ENCODE data around the gene ANKRD6.

The ANKRD6 gene

GRCh38 chr6:89518352-89519055 lies 85.6 kb downstream of the ANKRD6 start:
- DNase-seq, result no peak

DNA sequence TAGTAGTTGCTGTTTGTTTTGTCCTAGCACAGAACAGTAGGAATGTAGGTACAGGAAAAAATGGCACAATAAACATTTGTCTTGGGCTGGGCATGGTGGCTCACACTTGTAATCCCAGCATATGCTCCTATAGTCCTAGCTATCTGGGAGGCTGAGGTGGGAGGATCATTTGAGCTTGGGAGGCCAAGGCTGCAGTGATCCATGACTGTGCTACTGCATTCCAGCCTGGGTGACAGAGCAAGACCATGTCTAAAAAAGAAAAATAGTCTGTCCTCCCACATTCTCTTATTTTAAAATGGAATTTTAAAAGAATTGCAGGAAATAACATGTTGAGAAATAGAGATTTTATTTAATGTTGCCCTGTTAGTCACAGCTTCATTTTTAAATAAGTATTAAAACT lies 87.8 kb downstream of the ANKRD6 start:
- no peak for DNase-seq

DNA sequence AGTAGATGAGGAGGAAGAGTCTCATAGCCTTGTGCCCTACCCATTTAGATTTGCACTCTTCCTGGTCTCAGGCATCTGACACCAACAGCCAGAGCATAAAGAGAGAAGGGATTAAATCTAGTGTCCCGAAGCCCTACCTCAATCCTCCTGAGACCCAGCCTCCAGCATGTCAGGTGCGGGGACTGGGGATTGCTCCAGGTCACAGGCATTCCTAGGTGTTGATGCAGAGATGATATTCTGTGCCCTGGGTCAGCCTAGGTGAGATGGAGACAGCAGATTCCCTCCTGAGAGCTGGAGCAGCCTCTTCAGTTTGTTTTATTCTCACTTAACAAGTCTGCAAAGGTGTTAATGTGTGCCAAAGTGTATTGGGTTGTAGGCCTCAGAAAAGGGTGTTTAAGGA lies 89.8 kb downstream of the ANKRD6 start:
- no peak for DNase-seq

DNA sequence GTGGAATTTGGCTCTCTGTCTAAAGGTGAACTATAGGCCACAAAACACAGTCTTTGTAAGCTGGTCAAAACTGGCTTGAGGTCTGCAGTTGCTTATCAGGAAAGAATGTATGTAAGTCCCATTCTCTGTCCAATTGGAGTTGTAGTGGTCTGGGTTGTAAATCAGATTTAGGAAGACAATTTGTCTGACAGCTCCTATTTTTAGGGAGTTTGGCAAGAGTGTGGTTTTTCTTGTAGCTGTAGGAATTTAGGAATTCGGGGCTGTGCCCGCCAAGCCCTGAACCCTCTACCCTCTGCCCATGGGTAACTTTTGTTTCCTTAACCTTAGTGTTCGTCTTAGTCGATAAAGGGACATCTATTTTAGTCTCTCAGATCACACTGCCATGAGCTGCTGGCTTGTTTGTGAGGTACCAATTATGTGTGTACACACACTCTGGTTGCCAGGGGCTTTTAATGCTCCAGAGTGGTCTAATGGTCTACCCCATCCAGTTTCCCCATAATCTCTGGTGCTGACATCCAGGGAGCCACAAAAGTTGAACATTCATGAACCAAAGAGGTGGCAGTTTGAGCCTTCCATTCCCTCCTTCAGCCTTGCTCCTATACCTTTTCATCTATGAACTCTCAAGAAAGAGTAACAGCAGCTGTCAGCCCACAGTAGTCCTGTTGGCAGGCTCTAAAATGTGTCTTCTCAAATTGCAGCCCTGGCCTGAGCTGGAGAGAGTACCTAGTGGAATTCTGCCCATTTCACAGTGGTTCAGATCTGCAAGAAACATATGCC lies 93.0 kb downstream of the ANKRD6 start:
- no peak for DNase-seq

GRCh38 chr6:89526563-89526869 lies 93.6 kb downstream of the ANKRD6 start:
- DNase-seq, result no peak

- DNase-seq, result no peak
These were observed 94.7 kb downstream of the ANKRD6 start for GRCh38 chr6:89527634-89528033.

DNA sequence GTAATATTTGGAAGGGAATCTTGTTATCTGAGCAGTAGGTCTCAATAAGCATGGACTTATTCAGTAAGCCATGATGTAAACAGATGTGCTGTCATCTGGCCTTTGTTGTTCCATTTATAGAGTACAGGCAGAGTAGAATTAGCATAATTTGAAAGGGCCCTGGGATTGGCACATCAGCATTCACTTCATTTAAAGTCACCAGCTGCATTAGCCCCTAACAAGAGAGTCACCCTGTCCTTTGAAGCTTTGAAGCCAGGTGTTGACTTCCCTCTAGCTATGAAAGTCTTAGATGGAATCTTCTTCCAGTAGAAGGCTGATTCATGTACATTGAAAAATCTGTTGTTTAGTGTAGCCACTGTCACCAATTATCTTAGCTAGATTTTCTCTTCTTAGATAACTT lies 95.9 kb downstream of the ANKRD6 start:
- DNase-seq, result no peak

DNA sequence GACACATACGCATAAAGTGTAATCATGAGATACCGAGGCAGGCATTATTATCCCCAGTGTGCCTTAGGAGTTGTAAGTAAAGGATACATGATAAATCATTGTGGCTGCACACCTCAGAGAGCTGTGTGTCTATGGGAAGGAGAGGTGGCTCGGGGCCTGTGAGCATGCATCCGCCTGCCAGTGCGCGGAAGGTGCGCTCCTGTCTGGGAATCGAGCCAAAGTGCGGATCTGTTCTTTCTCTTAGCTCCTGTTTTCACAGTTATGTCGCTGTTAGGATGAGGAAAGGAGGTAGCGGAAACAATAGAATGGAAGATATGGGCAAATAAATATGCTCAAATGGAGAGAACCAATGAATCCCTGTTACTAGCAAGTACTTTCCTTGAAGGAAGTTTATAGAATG lies 98.0 kb downstream of the ANKRD6 start:
- no peak for DNase-seq

DNA sequence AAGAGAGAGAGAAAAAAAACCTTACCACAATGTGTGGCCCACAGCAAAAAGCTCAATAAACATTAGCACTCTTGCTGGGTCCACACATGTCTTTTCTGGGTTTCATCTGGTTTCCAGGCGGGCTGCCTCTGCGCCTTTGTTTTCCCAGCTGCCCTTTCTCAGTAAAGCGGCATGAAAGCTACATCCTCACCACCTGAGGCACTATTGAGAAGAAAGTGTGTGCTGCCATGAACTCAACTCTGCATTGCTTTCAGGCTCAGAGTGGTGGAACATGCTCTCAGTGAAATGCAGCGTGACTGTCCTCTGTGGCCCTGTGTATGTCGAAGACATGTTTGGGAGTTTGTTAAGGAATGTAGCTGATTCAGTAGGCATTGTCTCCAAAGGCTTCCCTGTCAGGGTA lies 103.3 kb downstream of the ANKRD6 start:
- no peak for DNase-seq

DNA sequence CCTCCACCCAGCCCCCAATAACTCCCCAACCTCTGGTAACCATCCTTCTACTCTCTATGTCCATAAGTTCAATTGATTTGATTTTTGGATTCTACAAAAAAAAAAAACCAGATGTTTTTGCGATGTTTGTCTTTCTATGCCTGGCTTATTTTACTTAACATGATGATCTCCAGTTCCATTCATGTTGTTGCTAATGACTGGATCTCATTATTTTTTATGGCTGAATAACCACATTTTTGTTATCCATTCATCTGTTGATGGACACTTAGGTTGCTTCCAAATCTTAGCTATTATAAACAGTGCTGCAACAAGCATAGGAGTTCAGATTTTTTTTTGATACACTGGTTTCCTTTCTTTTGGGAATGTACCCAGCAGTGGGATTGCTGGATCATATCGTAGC lies 106.8 kb downstream of the ANKRD6 start:
- DNase-seq, result no peak

DNA sequence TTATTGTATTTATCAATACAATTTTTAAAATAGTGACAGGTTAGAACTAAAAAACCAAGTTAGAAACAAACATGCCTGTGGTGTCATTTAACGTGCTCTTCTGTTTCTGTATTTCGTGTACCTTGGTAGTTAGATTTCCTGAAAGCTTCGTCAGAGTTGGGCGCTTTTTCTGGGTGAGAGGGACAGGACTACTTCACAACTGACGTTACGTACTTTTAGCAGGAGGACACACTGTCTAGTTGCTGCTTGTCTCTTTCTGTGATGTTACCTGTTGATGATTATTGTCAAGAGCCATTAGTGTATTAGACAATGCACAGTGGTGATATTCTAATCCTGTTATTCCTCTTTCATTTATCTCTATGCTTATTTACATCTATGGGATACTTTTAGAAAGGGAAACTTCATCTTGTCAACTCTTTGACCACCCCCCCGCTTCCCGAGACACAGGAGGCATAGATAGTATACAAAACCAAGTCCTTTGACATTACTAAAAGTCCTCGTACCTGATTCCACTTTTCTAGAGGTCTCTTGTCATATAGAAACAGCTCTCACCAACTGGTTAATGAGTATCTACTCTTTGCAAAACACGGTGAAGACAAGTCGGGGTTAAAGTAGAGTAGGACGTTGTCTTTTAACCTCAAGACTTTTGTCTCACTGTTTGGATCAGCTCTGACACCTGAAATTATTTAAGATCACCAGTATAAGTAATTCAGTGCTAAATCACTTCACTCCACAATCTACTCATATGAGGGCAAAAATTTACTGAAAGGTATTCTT lies 109.3 kb downstream of the ANKRD6 start:
- no peak for DNase-seq

DNA sequence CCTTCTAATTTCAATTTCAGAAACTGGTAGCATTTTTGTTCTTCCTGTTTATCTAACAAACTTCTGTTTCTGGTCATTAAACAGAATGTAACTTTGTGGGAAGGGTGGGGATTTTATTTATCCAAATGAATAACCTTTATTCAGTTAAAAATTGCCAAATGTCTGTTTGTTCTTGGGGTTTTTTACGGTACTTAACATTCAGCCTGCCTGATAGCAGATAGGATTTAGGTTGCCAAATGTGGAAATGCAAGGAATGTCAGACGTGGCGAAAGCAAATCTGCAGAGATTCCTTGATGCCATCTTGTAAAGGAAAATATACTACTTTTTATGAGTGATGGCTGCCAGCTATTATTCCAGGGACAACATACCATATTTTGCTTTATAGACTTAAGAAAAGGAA lies 109.9 kb downstream of the ANKRD6 start:
- DNase-seq, result no peak

GRCh38 chr6:89547281-89547680 lies 114.3 kb downstream of the ANKRD6 start:
- no peak for DNase-seq

- no peak for DNase-seq
These were observed 120.5 kb downstream of the ANKRD6 start for GRCh38 chr6:89553431-89553830.

GRCh38 chr6:89554106-89554505 lies 121.2 kb downstream of the ANKRD6 start:
- no peak for DNase-seq

DNA sequence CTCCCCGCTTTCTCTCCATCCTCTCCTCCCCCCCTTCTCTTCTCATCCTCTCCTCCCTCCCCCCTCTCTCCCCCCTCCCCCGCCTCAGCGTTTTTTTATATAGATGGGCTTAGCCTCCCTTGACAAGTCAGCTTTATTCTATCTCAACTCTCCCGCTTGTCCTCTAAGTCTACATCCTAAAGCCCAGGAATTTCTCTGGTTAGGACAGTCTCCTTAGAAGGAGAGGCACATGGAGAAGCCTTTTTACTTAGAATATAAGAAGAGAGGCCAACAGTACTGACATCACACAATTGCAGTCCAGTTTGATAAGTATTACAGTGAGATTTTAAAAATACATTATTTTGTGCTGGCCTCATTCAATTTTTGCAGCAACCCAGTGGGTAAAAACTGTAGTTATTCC lies 122.1 kb downstream of the ANKRD6 start:
- DNase-seq, result no peak

DNA sequence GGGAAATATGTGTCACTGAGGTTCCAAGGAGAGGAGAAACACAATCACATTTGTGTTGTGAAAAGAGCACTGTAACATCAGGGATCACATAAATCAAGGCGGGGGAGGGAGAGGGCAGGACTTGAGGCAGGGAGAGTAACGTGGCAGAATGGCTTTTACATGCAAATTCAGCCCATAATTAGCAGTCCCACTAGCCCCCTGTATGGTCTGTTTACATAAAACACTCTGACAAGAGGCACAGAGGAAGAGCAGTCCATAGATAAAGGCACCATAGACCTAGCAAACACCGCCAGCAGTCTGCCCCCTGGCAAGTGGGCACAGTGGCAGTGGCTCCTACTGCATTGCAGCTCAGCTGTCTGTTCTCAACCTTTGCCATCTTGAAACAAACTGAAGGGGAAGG lies 122.9 kb downstream of the ANKRD6 start:
- DNase-seq, result no peak

DNA sequence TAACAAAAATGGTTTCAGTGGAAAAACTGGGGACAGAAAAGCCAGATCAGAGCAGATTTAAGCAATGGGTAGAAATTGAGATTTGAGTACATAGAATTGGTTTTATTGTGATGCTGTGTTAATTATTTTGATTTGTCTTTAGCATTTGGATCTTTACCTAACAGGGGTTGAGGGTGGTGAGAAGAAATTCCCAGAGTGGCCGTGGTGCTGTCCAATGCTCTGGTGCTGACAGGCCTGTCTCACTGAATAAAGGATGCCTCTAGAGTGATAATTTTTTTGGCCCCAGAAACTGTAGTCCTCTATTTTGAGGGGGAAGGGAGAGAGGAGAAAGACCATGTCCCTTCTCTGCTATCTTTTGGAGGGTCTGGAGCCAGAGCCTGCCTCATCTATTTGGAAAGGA lies 126.5 kb downstream of the ANKRD6 start:
- DNase-seq, result no peak

- no peak for DNase-seq
These were observed 129.4 kb downstream of the ANKRD6 start for GRCh38 chr6:89562093-89562973.

DNA sequence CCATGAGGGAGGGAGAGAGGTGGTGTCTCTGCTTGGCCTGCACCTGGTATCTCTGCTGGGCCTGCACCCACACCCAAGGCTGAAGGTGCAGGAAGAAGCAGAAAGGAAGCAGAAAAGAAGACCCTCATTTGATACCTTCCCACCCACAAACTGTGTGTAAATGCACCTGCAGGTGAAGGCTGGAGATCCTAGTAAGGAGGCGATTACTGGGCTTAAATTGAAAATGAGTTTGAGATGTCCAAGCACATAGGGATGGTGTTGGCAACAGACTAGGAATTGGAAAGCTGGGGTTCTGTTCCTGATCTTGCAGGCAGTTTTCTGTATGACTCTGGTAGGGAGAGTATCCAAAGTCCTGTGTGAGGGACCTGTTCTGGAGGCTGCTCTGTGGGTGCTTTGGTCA lies 130.9 kb downstream of the ANKRD6 start:
- no peak for DNase-seq

- no peak for DNase-seq
These were observed 131.9 kb downstream of the ANKRD6 start for GRCh38 chr6:89564752-89565427.

GRCh38 chr6:89566008-89566800 lies 133.3 kb downstream of the ANKRD6 start:
- DNase-seq, result no peak
